GM12878 (cell line): ENCODE results near the gene LHFPL5.

ENCODE experiments used
- ATF7 ChIP-seq: fragments of 450-650 bp; IDR thresholded peaks from 2 replicates; pipeline ENCODE4 v1.6.1; 2016; ENCODE audit warnings: low read depth, mild to moderate bottlenecking
- EGR1 ChIP-seq, 2 experiments: IDR thresholded peaks; 1 replicate in 1 of 2; 2 replicates in 1 of 2; pipeline ENCODE4 v1.6.1; 2011 to 2012; ENCODE audit warnings: low read depth in 2 of 2, low read length in 2 of 2, borderline replicate concordance in 1 of 2, mild to moderate bottlenecking in 1 of 2, moderate library complexity in 1 of 2
- HDGF ChIP-seq: fragments of 450-650 bp; IDR thresholded peaks from 2 replicates; pipeline ENCODE4 v1.6.1; 2016; ENCODE audit warnings: antibody characterized with exemption
- MYC ChIP-seq: IDR thresholded peaks from 2 replicates; pipeline ENCODE4 v1.6.1; 2011; ENCODE audit warnings: mild to moderate bottlenecking, low read length, moderate library complexity, inconsistent platforms; ENCODE audit not compliant: insufficient read depth, insufficient replicate concordance, insufficient read length, severe bottlenecking
- RAD21 ChIP-seq: IDR thresholded peaks from 2 replicates; pipeline ENCODE4 v1.6.1; 2011; ENCODE audit warnings: mild to moderate bottlenecking, low read depth, low read length, moderate library complexity; ENCODE audit not compliant: insufficient read depth
- SUPT20H ChIP-seq: IDR thresholded peaks from 2 replicates; pipeline ENCODE4 v1.6.1; 2011; ENCODE audit warnings: low read depth, mild to moderate bottlenecking, low read length, moderate library complexity, borderline replicate concordance; ENCODE audit not compliant: control insufficient read depth
- TF ChIP-seq, protein P1 (sequence below), 3 experiments: IDR thresholded peaks in 2 of 3; conservative IDR thresholded peaks in 1 of 3; 2 replicates each; pipeline ENCODE4 v1.5.1; 2011; ENCODE audit warnings: low read depth in 3 of 3, low read length in 3 of 3, mild to moderate bottlenecking in 3 of 3, control low read depth in 2 of 3, moderate library complexity in 2 of 3, inconsistent platforms in 1 of 3, mixed read lengths in 1 of 3; ENCODE audit not compliant: control insufficient read depth in 2 of 3, insufficient read depth in 1 of 3; ENCODE audit errors: extremely low read depth in 1 of 3
- TF ChIP-seq, protein P2 (sequence below): fragments of 150-350 bp; IDR thresholded peaks from 2 replicates; pipeline ENCODE4 v1.6.1; 2016; ENCODE audit warnings: low read depth, low read length
- TF ChIP-seq, protein P3 (sequence below): IDR thresholded peaks from 2 replicates; pipeline ENCODE4 v1.6.1; 2011; ENCODE audit warnings: borderline replicate concordance, low read depth, mild to moderate bottlenecking, moderate library complexity, mixed read lengths, low read length; ENCODE audit not compliant: insufficient read depth; ENCODE audit errors: extremely low read length

DNA sequence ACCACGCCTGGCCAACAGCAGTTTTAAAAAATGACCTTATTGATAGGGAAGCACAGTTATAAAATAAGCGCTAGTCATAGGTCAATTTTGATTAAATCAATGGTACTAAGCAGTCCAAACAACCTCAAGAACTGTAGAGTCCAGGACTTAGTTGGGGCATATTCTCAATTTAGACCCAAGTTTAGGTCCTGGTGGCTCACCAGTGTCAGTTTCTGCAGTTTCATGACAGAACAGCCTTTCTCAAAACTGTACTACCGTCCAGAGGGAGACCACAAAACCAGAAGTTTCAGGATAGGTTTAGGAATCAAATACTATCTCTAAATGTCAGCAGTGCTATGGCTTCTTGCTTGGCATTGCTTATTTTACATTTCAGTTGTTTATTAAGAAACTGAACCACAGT, 39.1 kb downstream of the LHFPL5 start:
- TF ChIP-seq, protein P1, sequence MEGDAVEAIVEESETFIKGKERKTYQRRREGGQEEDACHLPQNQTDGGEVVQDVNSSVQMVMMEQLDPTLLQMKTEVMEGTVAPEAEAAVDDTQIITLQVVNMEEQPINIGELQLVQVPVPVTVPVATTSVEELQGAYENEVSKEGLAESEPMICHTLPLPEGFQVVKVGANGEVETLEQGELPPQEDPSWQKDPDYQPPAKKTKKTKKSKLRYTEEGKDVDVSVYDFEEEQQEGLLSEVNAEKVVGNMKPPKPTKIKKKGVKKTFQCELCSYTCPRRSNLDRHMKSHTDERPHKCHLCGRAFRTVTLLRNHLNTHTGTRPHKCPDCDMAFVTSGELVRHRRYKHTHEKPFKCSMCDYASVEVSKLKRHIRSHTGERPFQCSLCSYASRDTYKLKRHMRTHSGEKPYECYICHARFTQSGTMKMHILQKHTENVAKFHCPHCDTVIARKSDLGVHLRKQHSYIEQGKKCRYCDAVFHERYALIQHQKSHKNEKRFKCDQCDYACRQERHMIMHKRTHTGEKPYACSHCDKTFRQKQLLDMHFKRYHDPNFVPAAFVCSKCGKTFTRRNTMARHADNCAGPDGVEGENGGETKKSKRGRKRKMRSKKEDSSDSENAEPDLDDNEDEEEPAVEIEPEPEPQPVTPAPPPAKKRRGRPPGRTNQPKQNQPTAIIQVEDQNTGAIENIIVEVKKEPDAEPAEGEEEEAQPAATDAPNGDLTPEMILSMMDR (IDR thresholded peaks at IDR 0.05 in 2 of 3, conservative IDR thresholded peaks at IDR 0.05 in 1 of 3; ENCODE audit: control insufficient read depth in 2 of 3, extremely low read depth in 1 of 3, insufficient read depth in 1 of 3, low read depth in 3 of 3, low read length in 3 of 3) = no peak
- TF ChIP-seq RAD21 (no peak), ATF7 (no peak), MYC (no peak), HDGF (no peak), EGR1 (IDR thresholded peaks at IDR 0.05; ENCODE audit: borderline replicate concordance in 1 of 2, low read depth in 2 of 2, low read length in 2 of 2) (no peak), SUPT20H (no peak)
- TF ChIP-seq, protein P2, sequence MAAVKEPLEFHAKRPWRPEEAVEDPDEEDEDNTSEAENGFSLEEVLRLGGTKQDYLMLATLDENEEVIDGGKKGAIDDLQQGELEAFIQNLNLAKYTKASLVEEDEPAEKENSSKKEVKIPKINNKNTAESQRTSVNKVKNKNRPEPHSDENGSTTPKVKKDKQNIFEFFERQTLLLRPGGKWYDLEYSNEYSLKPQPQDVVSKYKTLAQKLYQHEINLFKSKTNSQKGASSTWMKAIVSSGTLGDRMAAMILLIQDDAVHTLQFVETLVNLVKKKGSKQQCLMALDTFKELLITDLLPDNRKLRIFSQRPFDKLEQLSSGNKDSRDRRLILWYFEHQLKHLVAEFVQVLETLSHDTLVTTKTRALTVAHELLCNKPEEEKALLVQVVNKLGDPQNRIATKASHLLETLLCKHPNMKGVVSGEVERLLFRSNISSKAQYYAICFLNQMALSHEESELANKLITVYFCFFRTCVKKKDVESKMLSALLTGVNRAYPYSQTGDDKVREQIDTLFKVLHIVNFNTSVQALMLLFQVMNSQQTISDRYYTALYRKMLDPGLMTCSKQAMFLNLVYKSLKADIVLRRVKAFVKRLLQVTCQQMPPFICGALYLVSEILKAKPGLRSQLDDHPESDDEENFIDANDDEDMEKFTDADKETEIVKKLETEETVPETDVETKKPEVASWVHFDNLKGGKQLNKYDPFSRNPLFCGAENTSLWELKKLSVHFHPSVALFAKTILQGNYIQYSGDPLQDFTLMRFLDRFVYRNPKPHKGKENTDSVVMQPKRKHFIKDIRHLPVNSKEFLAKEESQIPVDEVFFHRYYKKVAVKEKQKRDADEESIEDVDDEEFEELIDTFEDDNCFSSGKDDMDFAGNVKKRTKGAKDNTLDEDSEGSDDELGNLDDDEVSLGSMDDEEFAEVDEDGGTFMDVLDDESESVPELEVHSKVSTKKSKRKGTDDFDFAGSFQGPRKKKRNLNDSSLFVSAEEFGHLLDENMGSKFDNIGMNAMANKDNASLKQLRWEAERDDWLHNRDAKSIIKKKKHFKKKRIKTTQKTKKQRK = no peak
- TF ChIP-seq, protein P3, sequence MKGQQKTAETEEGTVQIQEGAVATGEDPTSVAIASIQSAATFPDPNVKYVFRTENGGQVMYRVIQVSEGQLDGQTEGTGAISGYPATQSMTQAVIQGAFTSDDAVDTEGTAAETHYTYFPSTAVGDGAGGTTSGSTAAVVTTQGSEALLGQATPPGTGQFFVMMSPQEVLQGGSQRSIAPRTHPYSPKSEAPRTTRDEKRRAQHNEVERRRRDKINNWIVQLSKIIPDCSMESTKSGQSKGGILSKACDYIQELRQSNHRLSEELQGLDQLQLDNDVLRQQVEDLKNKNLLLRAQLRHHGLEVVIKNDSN = no peak
